DND-41 (cell line): ENCODE results near the gene LRP5.

Experiments
- ATAC-seq: fragments of 200-7000 bp; cut with Tn5 transposase; 3 replicates; pipeline ENCODE4 v1.9.1; 2021; ENCODE audit warnings: low read depth; ENCODE audit not compliant: insufficient read depth
- DNase-seq: peaks from one replicate; pipeline ENCODE4 v3.0.0-alpha.2; 2020
- H2AFZ ChIP-seq: 2 replicates; pipeline ENCODE4 v1.6.0; 2012; ENCODE audit warnings: low read depth, low read length
- H3K27ac ChIP-seq: 2 replicates; pipeline ENCODE4 v1.5.1; 2012; ENCODE audit warnings: low read length, inconsistent platforms
- H3K27me3 ChIP-seq: fragments of 200-600 bp; sonication (generic); 2 replicates; pipeline ENCODE4 v1.6.0; 2012; ENCODE audit warnings: low read length, mild to moderate bottlenecking, inconsistent platforms; ENCODE audit not compliant: insufficient read depth, poor library complexity
- H3K36me3 ChIP-seq: 2 replicates; pipeline ENCODE4 v1.5.1; 2012; ENCODE audit warnings: low read length, inconsistent platforms; ENCODE audit not compliant: insufficient read depth
- H3K4me1 ChIP-seq: 2 replicates; pipeline ENCODE4 v1.5.1; 2012; ENCODE audit warnings: mild to moderate bottlenecking, low read length; ENCODE audit not compliant: insufficient read depth
- H3K4me2 ChIP-seq: 2 replicates; pipeline ENCODE4 v1.6.0; 2012; ENCODE audit warnings: mild to moderate bottlenecking, moderate library complexity, low read length, inconsistent platforms; ENCODE audit not compliant: insufficient read depth
- H3K4me3 ChIP-seq, 2 experiments: fragments of 200-600 bp in 1 of 2; shearing (Covaris generic) in 1 of 2; 2 replicates each; pipeline ENCODE4 v1.5.1; 2012 to 2016; ENCODE audit warnings: inconsistent platforms in 2 of 2, low read length in 2 of 2, mild to moderate bottlenecking in 2 of 2, low read depth in 1 of 2, moderate library complexity in 1 of 2
- H3K79me2 ChIP-seq: 2 replicates; pipeline ENCODE4 v1.6.0; 2012; ENCODE audit warnings: low read length, inconsistent platforms; ENCODE audit not compliant: insufficient read depth
- H3K9ac ChIP-seq: 2 replicates; pipeline ENCODE4 v1.6.0; 2012; ENCODE audit warnings: low read depth, mild to moderate bottlenecking, inconsistent platforms, low read length, moderate library complexity
- H3K9me3 ChIP-seq: 2 replicates; pipeline ENCODE4 v1.5.1; 2012; ENCODE audit warnings: low read length, moderate library complexity, mild to moderate bottlenecking, inconsistent platforms; ENCODE audit not compliant: insufficient read depth, severe bottlenecking
- H4K20me1 ChIP-seq: 2 replicates; pipeline ENCODE4 v1.6.0; 2012; ENCODE audit warnings: low read length; ENCODE audit not compliant: insufficient read depth
- EZH2 ChIP-seq: IDR thresholded peaks from 3 replicates; pipeline ENCODE4 v1.6.1; 2012; ENCODE audit warnings: borderline replicate concordance, low read depth, mild to moderate bottlenecking, moderate library complexity, low read length, inconsistent platforms; ENCODE audit not compliant: severe bottlenecking
- TF ChIP-seq, protein P1 (sequence below): IDR thresholded peaks from 2 replicates; pipeline ENCODE4 v1.5.1; 2012; ENCODE audit warnings: borderline replicate concordance, low read length, moderate library complexity, mild to moderate bottlenecking; ENCODE audit not compliant: poor library complexity, severe bottlenecking; ENCODE audit errors: extremely low read depth

Gene LRP5

DNA sequence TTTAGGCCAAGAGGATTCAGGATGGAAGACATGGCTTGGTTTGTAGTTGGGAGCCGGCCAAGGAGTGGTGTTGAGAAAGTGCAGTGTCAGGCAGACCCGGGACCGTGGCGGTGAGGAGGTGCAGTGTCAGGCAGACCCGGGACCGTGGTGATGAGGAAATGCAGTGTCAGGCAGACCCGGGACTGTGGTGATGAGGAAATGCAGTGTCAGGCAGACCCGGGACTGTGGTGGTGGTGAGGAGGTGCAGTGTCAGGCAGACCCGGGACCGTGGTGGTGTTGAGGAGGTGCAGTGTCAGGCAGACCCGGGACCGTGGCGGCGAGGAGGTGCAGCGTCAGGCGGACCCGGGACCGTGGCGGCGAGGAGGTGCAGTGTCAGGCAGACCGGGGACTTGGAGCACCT, 59.7 kb downstream of the LRP5 start:
- Histone ChIP-seq H3K36me3 (peaks cover 14% of the 10 kb centered on the region), H3K4me3 (no peak overlapping the region), H3K27ac (no peak overlapping the region), H3K9ac (no peak overlapping the region), H4K20me1 (0 out of 2 replicates have a peak, but pooled peaks cover 7% of the 10 kb centered on the region), H3K9me3 (no peaks in the 10 kb centered on the region), H2AFZ (no peak overlapping the region), H3K4me2 (no peak overlapping the region), H3K4me1 (no peaks in the 10 kb centered on the region), H3K27me3 (no peaks in the 10 kb centered on the region), H3K79me2 (no peaks in the 10 kb centered on the region)
- ATAC-seq (no peak), DNase-seq (no peak)
- TF ChIP-seq, protein P1, sequence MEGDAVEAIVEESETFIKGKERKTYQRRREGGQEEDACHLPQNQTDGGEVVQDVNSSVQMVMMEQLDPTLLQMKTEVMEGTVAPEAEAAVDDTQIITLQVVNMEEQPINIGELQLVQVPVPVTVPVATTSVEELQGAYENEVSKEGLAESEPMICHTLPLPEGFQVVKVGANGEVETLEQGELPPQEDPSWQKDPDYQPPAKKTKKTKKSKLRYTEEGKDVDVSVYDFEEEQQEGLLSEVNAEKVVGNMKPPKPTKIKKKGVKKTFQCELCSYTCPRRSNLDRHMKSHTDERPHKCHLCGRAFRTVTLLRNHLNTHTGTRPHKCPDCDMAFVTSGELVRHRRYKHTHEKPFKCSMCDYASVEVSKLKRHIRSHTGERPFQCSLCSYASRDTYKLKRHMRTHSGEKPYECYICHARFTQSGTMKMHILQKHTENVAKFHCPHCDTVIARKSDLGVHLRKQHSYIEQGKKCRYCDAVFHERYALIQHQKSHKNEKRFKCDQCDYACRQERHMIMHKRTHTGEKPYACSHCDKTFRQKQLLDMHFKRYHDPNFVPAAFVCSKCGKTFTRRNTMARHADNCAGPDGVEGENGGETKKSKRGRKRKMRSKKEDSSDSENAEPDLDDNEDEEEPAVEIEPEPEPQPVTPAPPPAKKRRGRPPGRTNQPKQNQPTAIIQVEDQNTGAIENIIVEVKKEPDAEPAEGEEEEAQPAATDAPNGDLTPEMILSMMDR = no peak
- TF ChIP-seq EZH2 = no peak

DNA sequence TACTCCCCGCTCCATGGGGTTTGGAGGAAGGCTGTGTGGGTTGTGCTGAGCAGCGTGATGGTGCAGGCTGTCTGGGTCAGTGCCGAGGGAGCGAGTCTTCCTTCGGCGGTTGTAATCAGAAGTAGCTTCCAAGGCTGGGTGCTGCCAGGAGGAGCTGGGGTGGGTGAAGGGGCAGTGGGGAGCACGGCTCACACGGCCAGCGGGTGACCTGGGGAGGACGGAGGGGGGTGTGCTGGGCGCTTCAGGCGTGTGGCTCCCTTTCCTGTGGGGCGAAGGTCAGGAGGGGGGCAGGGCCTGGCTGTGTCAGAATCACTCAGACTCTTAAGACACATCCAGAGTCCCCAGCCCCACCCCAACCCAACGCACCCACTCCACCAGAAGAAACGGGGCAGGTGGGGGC, 60.2 kb downstream of the LRP5 start:
- TF ChIP-seq, protein P1 = no peak
- no peak for TF ChIP-seq EZH2
- ATAC-seq (no peak), DNase-seq (no peak)
- H3K4me3 ChIP-seq = no peak overlapping the region
- 0 out of 2 replicates have a peak, but pooled peaks cover 7% of the 10 kb centered on the region for H4K20me1 ChIP-seq
- H2AFZ ChIP-seq = no peak overlapping the region
- H3K79me2 ChIP-seq = no peaks in the 10 kb centered on the region
- H3K27me3 ChIP-seq = no peaks in the 10 kb centered on the region
- no peak overlapping the region for H3K27ac ChIP-seq
- H3K36me3 ChIP-seq = peaks cover 16% of the 10 kb centered on the region
- H3K9me3 ChIP-seq = no peaks in the 10 kb centered on the region
- no peak overlapping the region for H3K4me2 ChIP-seq
- no peak overlapping the region for H3K9ac ChIP-seq
- H3K4me1 ChIP-seq = no peaks in the 10 kb centered on the region

DNA sequence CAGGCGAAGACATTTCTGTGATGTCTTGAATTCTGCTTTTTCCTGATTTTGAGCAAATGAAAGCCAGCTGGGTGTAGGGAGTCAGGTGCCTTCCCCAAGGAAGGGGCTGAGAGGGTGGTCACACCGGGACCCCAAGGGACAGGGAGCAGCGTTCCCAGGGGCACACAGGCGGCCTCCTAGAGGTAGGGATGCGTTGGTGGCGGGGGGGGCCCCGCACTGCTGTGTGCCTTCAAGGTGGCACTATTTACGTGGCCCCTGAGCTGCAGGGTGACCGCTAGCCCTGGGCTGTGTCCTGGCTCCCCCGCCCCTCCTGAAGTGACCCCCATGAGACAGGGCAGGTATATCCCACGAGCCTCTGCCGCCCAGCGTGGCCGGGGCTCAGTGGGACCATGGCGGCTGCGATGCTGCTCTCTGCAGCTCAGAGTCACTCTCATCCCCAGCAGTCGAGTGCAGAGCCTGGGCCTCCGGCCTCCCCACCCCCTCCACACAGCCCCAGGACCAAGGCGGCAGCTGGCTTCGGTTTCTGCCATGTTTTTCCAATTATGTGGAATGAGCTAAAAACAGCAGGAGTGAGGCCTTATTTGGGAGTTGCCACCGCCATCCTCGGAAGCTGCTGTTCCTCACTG, 60.9 kb downstream of the LRP5 start:
- Histone ChIP-seq H3K27ac (no peak overlapping the region), H2AFZ (no peak overlapping the region)
- DNase-seq = no peak

More for the DNA sequence above, 60.9 kb downstream of the LRP5 start:
- no peak for ATAC-seq
- TF ChIP-seq EZH2 = no peak
- TF ChIP-seq, protein P1 = no peak
- Histone ChIP-seq H3K4me2 (no peak overlapping the region), H3K9ac (no peak overlapping the region), H3K79me2 (no peaks in the 10 kb centered on the region), H3K27me3 (no peaks in the 10 kb centered on the region), H4K20me1 (0 out of 2 replicates have a peak, but pooled peaks cover 7% of the 10 kb centered on the region), H3K9me3 (no peaks in the 10 kb centered on the region), H3K4me1 (no peaks in the 10 kb centered on the region), H3K4me3 (no peak overlapping the region), H3K36me3 (peaks cover 12% of the 10 kb centered on the region)
